Mucosa of stomach (tissue), 1 donor: Measurements from ENCODE around the gene SEMA3F.
"Not testable (repeated sequence)": the region's sequence is repeated elsewhere in the genome, so short reads cannot be mapped to it uniquely, and the experiment has no call there.

Source experiments
- H3K27me3 ChIP-seq: one replicate; pipeline ENCODE4 v1.7.0; 2013; ENCODE audit warnings: mild to moderate bottlenecking, low read length; ENCODE audit not compliant: control insufficient read depth, insufficient read depth
- H3K36me3 ChIP-seq: one replicate; pipeline ENCODE4 v1.7.0; 2013; ENCODE audit warnings: low read length; ENCODE audit not compliant: control insufficient read depth, insufficient read depth
- H3K4me1 ChIP-seq: one replicate; pipeline ENCODE4 v1.7.0; 2013; ENCODE audit warnings: mild to moderate bottlenecking, low read length; ENCODE audit not compliant: control insufficient read depth, insufficient read depth
- H3K4me3 ChIP-seq: one replicate; pipeline ENCODE4 v1.7.0; 2013; ENCODE audit warnings: low read length
- H3K9ac ChIP-seq: one replicate; pipeline ENCODE4 v1.7.0; 2013; ENCODE audit warnings: mild to moderate bottlenecking, low read length, moderate library complexity
- H3K9me3 ChIP-seq: one replicate; pipeline ENCODE4 v1.7.0; 2013; ENCODE audit warnings: mild to moderate bottlenecking, low read length, moderate library complexity; ENCODE audit not compliant: control insufficient read depth
- donor health status: Pancreatic carcinoma.

The SEMA3F gene

GRCh38 chr3:50215529-50215928 lies 60.4 kb downstream of the SEMA3F start:
- Histone ChIP-seq H3K27me3 (peaks cover 2% of the 10 kb centered on the region), H3K9me3 (no peaks in the 10 kb centered on the region), H3K9ac (no peak overlapping the region), H3K4me3 (no peak overlapping the region), H3K4me1 (peaks cover 20% of the 10 kb centered on the region), H3K36me3 (no peaks in the 10 kb centered on the region)

- Histone ChIP-seq H3K36me3 (no peaks in the 10 kb centered on the region), H3K4me1 (peaks cover 14% of the 10 kb centered on the region), H3K9me3 (no peaks in the 10 kb centered on the region), H3K4me3 (no peak overlapping the region), H3K27me3 (peaks cover 2% of the 10 kb centered on the region), H3K9ac (no peak overlapping the region)
Measured at GRCh38 chr3:50217681-50218080, 62.6 kb downstream of the SEMA3F start.

GRCh38 chr3:50218448-50218847 lies 63.3 kb downstream of the SEMA3F start:
- peaks cover 7% of the 10 kb centered on the region for H3K4me1 ChIP-seq
- H3K36me3 ChIP-seq: no peaks in the 10 kb centered on the region
- H3K4me3 ChIP-seq: no peak overlapping the region
- H3K9ac ChIP-seq: no peak overlapping the region
- H3K9me3 ChIP-seq: no peaks in the 10 kb centered on the region
- peaks cover 2% of the 10 kb centered on the region for H3K27me3 ChIP-seq

GRCh38 chr3:50219285-50219684 lies 64.2 kb downstream of the SEMA3F start:
- Histone ChIP-seq H3K9ac (no peak overlapping the region), H3K27me3 (peaks cover 2% of the 10 kb centered on the region), H3K9me3 (no peaks in the 10 kb centered on the region), H3K4me3 (no peak overlapping the region), H3K36me3 (no peaks in the 10 kb centered on the region), H3K4me1 (peaks cover 4% of the 10 kb centered on the region)

- H3K27me3 ChIP-seq: peaks cover 2% of the 10 kb centered on the region
- H3K9ac ChIP-seq: no peak overlapping the region
- no peaks in the 10 kb centered on the region for H3K36me3 ChIP-seq
- no peak overlapping the region for H3K4me3 ChIP-seq
- H3K9me3 ChIP-seq: no peaks in the 10 kb centered on the region
- H3K4me1 ChIP-seq: peaks cover 4% of the 10 kb centered on the region
Measured at GRCh38 chr3:50220109-50220508, 65.0 kb downstream of the SEMA3F start.

- H3K9me3 ChIP-seq: no peaks in the 10 kb centered on the region
- peaks cover 7% of the 10 kb centered on the region for H3K4me1 ChIP-seq
- no peak overlapping the region for H3K9ac ChIP-seq
- H3K27me3 ChIP-seq: peaks cover 2% of the 10 kb centered on the region
- no peak overlapping the region for H3K4me3 ChIP-seq
- no peaks in the 10 kb centered on the region for H3K36me3 ChIP-seq
Measured at GRCh38 chr3:50221051-50221410, 65.9 kb downstream of the SEMA3F start.

GRCh38 chr3:50221411-50222168 lies 66.5 kb downstream of the SEMA3F start:
- Histone ChIP-seq H3K4me3 (no peak overlapping the region), H3K27me3 (peaks cover 2% of the 10 kb centered on the region), H3K4me1 (peaks cover 12% of the 10 kb centered on the region), H3K9me3 (no peaks in the 10 kb centered on the region), H3K36me3 (no peaks in the 10 kb centered on the region), H3K9ac (no peak overlapping the region)

GRCh38 chr3:50222169-50222528 lies 67.0 kb downstream of the SEMA3F start:
- peaks cover 18% of the 10 kb centered on the region for H3K4me1 ChIP-seq
- no peak overlapping the region for H3K4me3 ChIP-seq
- H3K27me3 ChIP-seq: peaks cover 2% of the 10 kb centered on the region
- H3K9me3 ChIP-seq: no peaks in the 10 kb centered on the region
- no peaks in the 10 kb centered on the region for H3K36me3 ChIP-seq
- no peak overlapping the region for H3K9ac ChIP-seq

- Histone ChIP-seq H3K9me3 (no peaks in the 10 kb centered on the region), H3K27me3 (no peaks in the 10 kb centered on the region), H3K9ac (no peak overlapping the region), H3K36me3 (no peaks in the 10 kb centered on the region), H3K4me1 (peaks cover 24% of the 10 kb centered on the region), H3K4me3 (no peak overlapping the region)
Measured at GRCh38 chr3:50224639-50225038, 69.5 kb downstream of the SEMA3F start.

- H3K27me3 ChIP-seq: no peaks in the 10 kb centered on the region
- H3K9ac ChIP-seq: peak overlapping the region; percentile 66
- no peaks in the 10 kb centered on the region for H3K9me3 ChIP-seq
- H3K4me1 ChIP-seq: peaks cover 29% of the 10 kb centered on the region
- peak overlapping the region; percentile 6 for H3K4me3 ChIP-seq
- H3K36me3 ChIP-seq: no peaks in the 10 kb centered on the region
Measured at GRCh38 chr3:50226888-50227389, 71.8 kb downstream of the SEMA3F start.

GRCh38 chr3:50227390-50228183 lies 72.5 kb downstream of the SEMA3F start:
- Histone ChIP-seq H3K9ac (peak overlapping the region; percentile 66), H3K4me3 (peak overlapping the region; percentile 72), H3K9me3 (no peaks in the 10 kb centered on the region), H3K4me1 (peaks cover 29% of the 10 kb centered on the region), H3K36me3 (no peaks in the 10 kb centered on the region), H3K27me3 (no peaks in the 10 kb centered on the region)

GRCh38 chr3:50228184-50228763 lies 73.2 kb downstream of the SEMA3F start:
- Histone ChIP-seq H3K4me3 (peak overlapping the region; percentile 72), H3K4me1 (peaks cover 29% of the 10 kb centered on the region), H3K9ac (peak overlapping the region; percentile 66)
- H3K36me3 ChIP-seq, H3K9me3 ChIP-seq, H3K27me3 ChIP-seq: not testable (repeated sequence)
